HepG2 (cell line): ENCODE results near the gene MAS1L. TPM values are rescaled to one million over a fixed set of nuclear protein-coding genes. Genes with fewer than 3 reads are reported as not detected.

ENCODE experiments used
- ATAC-seq: fragments of 200-7000 bp; cut with Tn5 transposase; 3 replicates; pipeline ENCODE4 v1.9.1; 2020; ENCODE audit warnings: mild to moderate bottlenecking, moderate library complexity
- BruUV-seq: library from RNA; stranded (reverse); fragments of 400-500 nt; replicated peaks from 2 replicates; lab custom pipeline; 2021; lab: Mats Ljungman, UMichigan
- CTCF ChIA-PET: fragments of 300-600 bp; formaldehyde crosslinking; extraction: SDS; loops from one replicate; lab custom pipeline; 2021; ENCODE audit warnings: low total read pairs, inconsistent platforms, low intra/inter-chr PET ratio; lab: Yijun Ruan, JAX
- POLR2A ChIA-PET: fragments of 350-600 bp; sonication (Branson Sonifier 250); formaldehyde crosslinking; loops from one replicate; lab custom pipeline; 2020; ENCODE audit warnings: antibody characterized with exemption, inconsistent platforms; lab: Yijun Ruan, JAX
- DNase-seq: peaks from one replicate; pipeline ENCODE4 v3.0.0-alpha.2; 2015; ENCODE audit warnings: low spot score
- FAIRE-seq: peaks from 3 replicates; lab custom pipeline; 2011; peaks lifted over from hg19 to GRCh38; lab: Jason Lieb, UNC
- H2AFZ ChIP-seq: one replicate; pipeline ENCODE4 v1.6.1; 2011; ENCODE audit warnings: low read length, inconsistent platforms
- H3K27ac ChIP-seq: fragments of 300-600 bp; 3 replicates; pipeline ENCODE4 v1.8.0; 2011; ENCODE audit warnings: mixed run types, mild to moderate bottlenecking, mixed read lengths, low read length, inconsistent platforms; ENCODE audit not compliant: insufficient read depth; ENCODE audit errors: extremely low read length
- H3K27me3 ChIP-seq, 2 experiments: fragments of 200-600 bp in 1 of 2; 2 replicates in 1 of 2; 3 replicates in 1 of 2; pipeline versions ENCODE4 v1.6.0 to v1.8.0; 2011; ENCODE audit warnings: low read length in 2 of 2, mild to moderate bottlenecking in 2 of 2, moderate library complexity in 2 of 2, inconsistent platforms in 1 of 2; ENCODE audit not compliant: insufficient read depth in 2 of 2, control insufficient read depth in 1 of 2
- H3K36me3 ChIP-seq, 2 experiments: fragments of 200-600 bp in 1 of 2; replicated peaks in 1 of 2; 2 replicates in 1 of 2; 3 replicates in 1 of 2; pipeline versions ENCODE4 v1.5.1 to v1.8.0; 2011; ENCODE audit warnings: low read length in 2 of 2, inconsistent platforms in 1 of 2; ENCODE audit not compliant: insufficient read depth in 2 of 2, control insufficient read depth in 1 of 2
- H3K4me1 ChIP-seq: 2 replicates; pipeline ENCODE4 v1.5.1; 2012; ENCODE audit warnings: low read length, inconsistent platforms; ENCODE audit not compliant: insufficient read depth
- H3K4me2 ChIP-seq: 2 replicates; pipeline ENCODE4 v1.6.0; 2011; ENCODE audit warnings: low read depth, low read length, inconsistent platforms
- H3K4me3 ChIP-seq, 3 experiments: fragments of 200-600 bp in 1 of 3; sonication (generic), shearing (Covaris generic) in 1 of 3; replicated peaks in 1 of 3; 2 replicates each; pipeline ENCODE4 v1.5.1; 2011 to 2016; ENCODE audit warnings: low read length in 3 of 3, inconsistent platforms in 2 of 3, low read depth in 2 of 3, mild to moderate bottlenecking in 2 of 3, control low read depth in 1 of 3, mixed read lengths in 1 of 3; ENCODE audit not compliant: insufficient read depth in 1 of 3
- H3K79me2 ChIP-seq: one replicate; pipeline ENCODE4 v1.6.1; 2011; ENCODE audit warnings: low read length, inconsistent platforms; ENCODE audit not compliant: insufficient read depth
- H3K9ac ChIP-seq: 2 replicates; pipeline ENCODE4 v1.6.0; 2011; ENCODE audit warnings: mild to moderate bottlenecking, low read depth, low read length, inconsistent platforms; ENCODE audit not compliant: insufficient read depth
- H3K9me3 ChIP-seq: 2 replicates; pipeline ENCODE4 v1.5.1; 2012; ENCODE audit warnings: mild to moderate bottlenecking, low read length
- H4K20me1 ChIP-seq: 2 replicates; pipeline ENCODE4 v1.6.0; 2011; ENCODE audit warnings: inconsistent platforms, mild to moderate bottlenecking, low read length, moderate library complexity; ENCODE audit not compliant: insufficient read depth
- BRD4 ChIP-seq: sonication (generic); formaldehyde crosslinking; IDR thresholded peaks from 2 replicates; pipeline ENCODE4 v1.4.0; 2020; ENCODE audit warnings: missing genetic modification reagents
- DMAP1 ChIP-seq: IDR thresholded peaks from 2 replicates; pipeline ENCODE4 v1.6.1; 2016
- KLF16 ChIP-seq, 2 experiments: sonication (generic) in 1 of 2; formaldehyde crosslinking in 1 of 2; IDR thresholded peaks; 2 replicates each; pipeline versions ENCODE4 v1.6.1 to v1.8.0; 2016 to 2023; ENCODE audit warnings: missing genetic modification reagents in 2 of 2, missing compliant biosample characterization in 1 of 2
- PHF20 ChIP-seq: sonication (generic); formaldehyde crosslinking; IDR thresholded peaks from 2 replicates; pipeline ENCODE4 v1.5.0; 2020; ENCODE audit warnings: mild to moderate bottlenecking, missing genetic modification reagents
- ZNF160 ChIP-seq: sonication (generic); formaldehyde crosslinking; IDR thresholded peaks from 2 replicates; pipeline ENCODE4 v1.8.0; 2022; ENCODE audit warnings: mild to moderate bottlenecking, inconsistent platforms, missing genetic modification reagents
- ZNF788 ChIP-seq: sonication (generic); formaldehyde crosslinking; IDR thresholded peaks from 2 replicates; pipeline ENCODE4 v1.5.0; 2020; ENCODE audit warnings: mild to moderate bottlenecking, missing genetic modification reagents, borderline replicate concordance
- ZZZ3 ChIP-seq: sonication (generic); formaldehyde crosslinking; IDR thresholded peaks from 2 replicates; pipeline ENCODE4 v1.4.0; 2020; ENCODE audit warnings: missing genetic modification reagents, mild to moderate bottlenecking, borderline replicate concordance
- WGBS: methylation state at CpG from one replicate; pipeline ENCODE4 v1.1.6; 2017; ENCODE audit warnings: low lambda C conversion rate; 5-methylcytosine and 5-hydroxymethylcytosine counted together
- in situ Hi-C: cut with HindIII; loops from 2 replicates; pipeline ENCODE4 v1.10.0; 2017; ENCODE audit warnings: low pct_unique_long_range_greater_than_20kb; ENCODE audit not compliant: extremely low pct_ligation_motif_present
- intact Hi-C: fragments of 100-400 bp; cut with micrococcal nuclease; formaldehyde crosslinking; loops from one replicate; pipeline ENCODE4 v1.10.0; 2022; ENCODE audit not compliant: unreplicated experiment
- polyA plus RNA-seq, 8 experiments: library from polyadenylated mRNA; depleted of rRNA in 3 of 8; stranded (reverse) in 7 of 8; unstranded in 1 of 8; fragments of >200 nt; fragmentation: Illumina TruSeq in 4 of 8; extraction: Trizol in 4 of 8; gene quantifications; 2 replicates each; pipeline versions ENCODE4 v1.2.1 to v1.2.3, GENCODE V29; 2011 to 2016; ENCODE audit warnings: low read depth in 4 of 8, missing spikeins in 1 of 8, mixed read lengths in 1 of 8; ENCODE audit not compliant: insufficient read depth in 1 of 8
- total RNA-seq, 5 experiments: library from RNA; depleted of rRNA; stranded (reverse); fragments of >200 nt; fragmentation: Illumina TruSeq; extraction: Trizol; gene quantifications; 2 replicates each; pipeline ENCODE4 v1.2.3, GENCODE V29; 2016; ENCODE audit warnings: low read depth in 1 of 5
- TF ChIP-seq, protein P1 (sequence below): IDR thresholded peaks from 2 replicates; pipeline ENCODE4 v1.6.1; 2012; ENCODE audit warnings: low read length, improper control_type of control experiment

The MAS1L gene
- total and polyA plus RNA-seq, 2 of the 13 experiments (the other 11 are each of a cell fraction or from before 2014, with no cell fraction given), result not detected

DNA sequence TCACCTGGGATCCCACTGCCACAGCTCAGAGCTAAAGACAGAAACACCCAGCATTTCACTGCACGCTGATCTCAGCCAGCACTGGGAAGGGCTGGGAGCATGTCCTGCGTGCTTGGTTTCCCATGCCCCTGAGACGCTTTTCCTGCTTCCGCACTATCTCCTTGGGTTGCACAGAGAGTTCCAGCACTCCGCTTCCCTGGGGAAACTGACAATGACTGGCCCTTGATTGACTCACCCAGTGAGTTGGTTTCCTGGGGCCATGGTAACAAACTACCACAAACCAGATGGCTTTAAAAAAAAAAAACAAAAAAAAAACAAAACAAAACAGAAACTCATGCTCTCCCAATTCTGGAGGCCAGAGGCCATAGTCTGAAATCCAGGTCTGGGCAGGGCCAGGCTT is 14.8 kb upstream of the MAS1L start:
- Histone ChIP-seq H3K79me2 (no peaks in the 10 kb centered on the region), H3K27me3 (no peaks in the 10 kb centered on the region), H4K20me1 (no peaks in the 10 kb centered on the region), H3K4me2 (no peak overlapping the region), H3K27ac (no peak overlapping the region), H3K36me3 (no peaks in the 10 kb centered on the region), H2AFZ (no peak overlapping the region), H3K9me3 (no peaks in the 10 kb centered on the region), H3K4me1 (0 out of 2 replicates have a peak, but pooled peaks cover 4% of the 10 kb centered on the region), H3K4me3 (no peak overlapping the region), H3K9ac (no peak overlapping the region)
- in situ Hi-C loops, result no loop called here
- no peak for ATAC-seq
- POLR2A ChIA-PET, result no interaction called here
- no peak for DNase-seq
- WGBS, result 68% methylated on average over 5 of the region's 5 CpGs
- CTCF ChIA-PET, result no interaction called here
- TF ChIP-seq ZZZ3 (CRISPR knock-in tag), result no peak
- TF ChIP-seq, protein P1, sequence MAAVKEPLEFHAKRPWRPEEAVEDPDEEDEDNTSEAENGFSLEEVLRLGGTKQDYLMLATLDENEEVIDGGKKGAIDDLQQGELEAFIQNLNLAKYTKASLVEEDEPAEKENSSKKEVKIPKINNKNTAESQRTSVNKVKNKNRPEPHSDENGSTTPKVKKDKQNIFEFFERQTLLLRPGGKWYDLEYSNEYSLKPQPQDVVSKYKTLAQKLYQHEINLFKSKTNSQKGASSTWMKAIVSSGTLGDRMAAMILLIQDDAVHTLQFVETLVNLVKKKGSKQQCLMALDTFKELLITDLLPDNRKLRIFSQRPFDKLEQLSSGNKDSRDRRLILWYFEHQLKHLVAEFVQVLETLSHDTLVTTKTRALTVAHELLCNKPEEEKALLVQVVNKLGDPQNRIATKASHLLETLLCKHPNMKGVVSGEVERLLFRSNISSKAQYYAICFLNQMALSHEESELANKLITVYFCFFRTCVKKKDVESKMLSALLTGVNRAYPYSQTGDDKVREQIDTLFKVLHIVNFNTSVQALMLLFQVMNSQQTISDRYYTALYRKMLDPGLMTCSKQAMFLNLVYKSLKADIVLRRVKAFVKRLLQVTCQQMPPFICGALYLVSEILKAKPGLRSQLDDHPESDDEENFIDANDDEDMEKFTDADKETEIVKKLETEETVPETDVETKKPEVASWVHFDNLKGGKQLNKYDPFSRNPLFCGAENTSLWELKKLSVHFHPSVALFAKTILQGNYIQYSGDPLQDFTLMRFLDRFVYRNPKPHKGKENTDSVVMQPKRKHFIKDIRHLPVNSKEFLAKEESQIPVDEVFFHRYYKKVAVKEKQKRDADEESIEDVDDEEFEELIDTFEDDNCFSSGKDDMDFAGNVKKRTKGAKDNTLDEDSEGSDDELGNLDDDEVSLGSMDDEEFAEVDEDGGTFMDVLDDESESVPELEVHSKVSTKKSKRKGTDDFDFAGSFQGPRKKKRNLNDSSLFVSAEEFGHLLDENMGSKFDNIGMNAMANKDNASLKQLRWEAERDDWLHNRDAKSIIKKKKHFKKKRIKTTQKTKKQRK, result no peak
- TF ChIP-seq ZNF160 (CRISPR knock-in tag), result no peak
- no peak for TF ChIP-seq DMAP1 (CRISPR knock-in tag)
- TF ChIP-seq ZNF788, result no peak
- TF ChIP-seq KLF16 (CRISPR knock-in tag; IDR thresholded peaks at IDR 0.05), result no peak
- no peak for TF ChIP-seq PHF20 (CRISPR knock-in tag)
- no peak for TF ChIP-seq BRD4 (CRISPR knock-in tag)
- no TSS peak for BruUV-seq
- no peak for FAIRE-seq
- intact Hi-C loops, result no loop called here
